ENCODE results near the gene SLC25A42.
"Not testable (repeated sequence)": the region's sequence is repeated elsewhere in the genome, so short reads cannot be mapped to it uniquely, and the experiment has no call there.

SLC25A42 gene

GRCh38 chr19:19139876-19140229 lies 76.1 kb downstream of the SLC25A42 start:
- no peak for DNase-seq

GRCh38 chr19:19140476-19140875 lies 76.7 kb downstream of the SLC25A42 start:
- no peak for DNase-seq

DNA sequence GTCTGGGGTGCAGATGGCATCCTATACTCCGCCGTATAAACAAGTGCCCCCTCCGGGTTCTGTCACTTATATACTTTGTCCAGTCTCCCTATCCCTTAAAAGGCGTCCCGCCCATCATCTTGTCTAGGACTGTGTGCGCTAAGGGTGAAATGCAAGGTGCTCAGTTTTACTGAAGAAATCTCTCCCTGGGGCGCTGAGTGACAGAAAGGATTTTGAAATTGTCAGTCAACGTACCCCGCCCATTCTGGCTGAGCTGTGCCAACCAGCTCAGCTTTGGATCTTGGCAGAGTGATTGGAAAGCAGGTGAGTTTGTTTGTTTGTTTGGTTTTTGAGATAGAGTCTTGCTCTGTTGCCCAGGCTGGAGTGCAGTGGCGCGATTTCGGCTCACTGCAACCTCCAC lies 78.6 kb downstream of the SLC25A42 start:
- no peak for DNase-seq

DNA sequence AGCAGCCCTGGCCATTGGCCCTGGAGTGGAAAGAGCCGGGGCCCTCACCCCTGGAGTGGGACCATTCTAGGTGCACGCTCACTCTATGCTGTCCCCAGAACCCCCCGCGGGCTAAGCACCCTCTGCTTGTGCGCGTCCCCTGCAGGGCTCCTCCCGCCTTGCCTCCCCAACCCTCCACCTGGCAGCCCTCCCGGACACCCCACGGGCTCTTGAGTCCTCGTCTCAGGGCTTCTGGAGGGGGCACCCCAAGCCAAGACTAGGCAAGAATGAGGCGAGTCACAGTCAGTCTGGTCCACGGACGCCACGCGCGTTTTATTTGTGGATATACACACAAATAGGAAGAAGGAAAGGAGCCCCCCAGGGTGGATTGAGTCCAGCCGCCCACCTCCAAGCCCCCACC lies 81.5 kb downstream of the SLC25A42 start:
- no peak for DNase-seq

DNA sequence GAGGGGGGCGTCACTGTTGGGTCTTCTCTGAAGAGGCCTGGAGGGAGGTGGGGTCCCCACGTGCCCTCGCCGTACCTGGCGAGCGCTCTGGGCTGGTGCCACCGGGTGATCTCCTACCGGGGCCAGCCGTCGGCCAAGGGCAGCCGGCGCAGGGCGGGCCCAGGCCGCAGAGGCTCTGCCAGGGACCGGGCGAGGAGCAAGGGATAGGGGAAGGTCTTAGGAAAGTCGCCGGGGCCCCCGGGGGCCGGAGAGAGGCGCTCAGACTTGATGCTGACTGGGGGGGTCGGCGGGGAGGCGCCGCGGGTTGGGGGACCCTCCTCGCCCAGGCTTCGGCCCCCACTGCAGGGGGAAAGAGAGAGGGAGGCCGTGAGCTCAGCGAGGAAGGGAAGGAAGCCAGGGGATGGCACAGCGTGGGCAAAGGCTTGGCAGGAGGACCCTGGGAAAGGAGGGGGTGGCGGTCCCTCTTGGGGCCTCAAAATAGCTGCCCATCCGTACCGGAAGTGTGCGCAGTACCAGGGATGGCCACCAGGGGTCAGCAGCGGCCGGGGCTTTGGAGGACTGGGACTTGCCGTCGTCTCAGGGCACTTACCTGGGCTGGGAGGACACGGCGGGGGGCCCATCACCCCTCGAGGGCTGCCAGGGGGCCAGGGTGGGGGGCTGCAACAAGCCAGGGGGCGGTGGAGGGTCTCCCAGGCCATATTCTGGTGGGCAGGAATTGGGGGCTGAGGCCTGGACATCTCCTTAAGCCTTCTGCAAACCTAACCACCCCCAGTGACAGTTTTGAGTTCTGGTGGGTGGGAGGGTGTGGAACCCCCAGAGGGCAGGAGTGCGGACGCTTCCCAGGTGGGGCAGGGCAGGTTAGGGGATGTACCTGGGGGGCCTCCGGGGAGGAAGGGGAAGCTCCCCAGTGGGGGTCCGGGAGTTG lies 82.2 kb downstream of the SLC25A42 start:
- peak; percentile 87 for DNase-seq

- no peak for DNase-seq
Observed at GRCh38 chr19:19146865-19147264, 83.1 kb downstream of the SLC25A42 start.

- DNase-seq: no peak
Observed at GRCh38 chr19:19147344-19147743, 83.5 kb downstream of the SLC25A42 start.

GRCh38 chr19:19148504-19148903 lies 84.7 kb downstream of the SLC25A42 start:
- not testable (repeated sequence) for DNase-seq

DNA sequence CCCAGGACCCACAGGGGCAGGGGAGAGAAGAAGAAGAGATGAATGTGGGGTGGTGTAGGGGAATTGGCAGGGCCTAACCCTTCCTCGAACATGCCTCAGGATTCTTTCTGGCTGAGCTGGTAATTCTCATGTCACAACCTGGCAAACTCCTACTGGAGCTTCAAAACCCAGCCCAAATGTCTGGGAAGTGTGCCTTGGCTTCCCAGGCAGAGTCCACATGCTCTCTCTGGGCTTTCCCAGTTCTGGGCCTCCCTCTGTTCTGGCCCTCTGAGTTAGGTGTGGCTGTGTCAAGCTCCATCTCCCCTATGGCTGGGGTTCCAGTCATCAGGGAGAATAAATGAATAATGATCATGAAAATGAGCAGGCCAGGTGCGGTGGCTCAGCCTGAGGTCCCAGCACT lies 85.6 kb downstream of the SLC25A42 start:
- DNase-seq: no peak

GRCh38 chr19:19151418-19151817 lies 87.6 kb downstream of the SLC25A42 start:
- DNase-seq: no peak

DNA sequence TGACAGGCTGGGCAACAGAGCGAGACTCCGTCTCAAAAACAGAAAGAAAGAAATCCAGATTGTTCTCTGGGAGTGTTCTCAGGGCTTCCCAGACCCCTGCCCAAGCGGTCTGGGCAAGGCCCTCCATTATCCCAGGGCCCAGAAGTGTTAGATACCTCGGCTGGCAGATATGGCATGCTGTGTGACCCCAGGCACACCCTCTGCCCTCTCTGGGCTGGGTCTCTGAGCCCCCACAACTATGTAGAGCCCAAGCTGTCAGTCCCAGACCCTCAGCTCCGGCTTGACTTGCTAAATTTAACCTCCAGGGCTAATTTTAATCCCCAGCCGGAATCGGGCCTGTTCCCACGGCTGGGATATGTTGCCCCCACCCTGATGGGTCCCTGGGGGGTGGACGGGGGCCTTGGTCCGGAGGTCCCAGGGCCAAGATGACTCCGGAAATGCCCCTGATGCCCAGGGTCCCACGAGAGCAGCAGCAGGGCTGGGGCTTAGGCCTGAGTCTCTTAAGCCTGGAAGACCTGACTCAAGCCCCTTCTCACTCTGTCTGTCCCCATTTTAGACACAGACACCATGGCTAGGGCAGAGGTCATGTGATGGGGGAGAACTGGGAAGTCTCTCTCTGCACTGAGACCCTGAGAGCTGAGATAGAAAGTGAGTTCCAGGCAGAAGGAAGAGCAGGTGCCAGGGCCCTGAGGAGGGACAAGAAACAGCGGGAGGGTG lies 89.0 kb downstream of the SLC25A42 start:
- DNase-seq: no peak

DNA sequence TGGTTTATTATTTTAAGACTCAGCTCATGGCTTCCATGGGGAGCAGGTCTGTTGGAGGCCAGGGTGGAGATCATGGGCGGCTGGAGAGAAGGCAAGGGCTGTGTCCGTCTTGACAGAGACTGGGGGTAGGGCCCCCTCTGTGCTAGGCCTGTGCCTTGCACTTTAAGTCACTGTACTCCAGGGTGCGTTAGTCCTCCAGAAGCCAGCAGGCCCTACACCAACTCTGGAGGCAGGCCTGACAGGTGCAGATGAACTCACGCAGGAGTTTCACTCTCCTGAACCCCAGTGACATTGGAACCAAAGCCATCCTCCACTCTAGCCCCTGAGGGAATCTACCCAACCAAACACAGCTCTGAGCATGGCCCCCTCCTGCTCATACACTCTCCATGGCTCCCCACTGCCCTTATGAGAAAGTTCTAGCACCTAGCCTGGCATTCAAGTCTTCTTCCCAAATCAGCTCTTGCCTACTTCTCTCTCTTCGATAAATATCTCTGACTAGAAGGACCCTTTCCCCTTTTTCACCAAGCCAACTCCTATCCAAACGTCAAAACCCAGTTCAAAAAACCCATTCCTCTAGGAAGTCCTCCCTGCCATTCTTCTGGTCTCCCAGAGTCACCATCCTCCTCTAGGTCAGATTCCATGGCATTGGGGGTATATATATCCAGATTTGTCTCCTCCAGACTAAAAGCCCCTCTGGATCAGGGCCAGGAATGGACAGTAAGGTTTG lies 91.1 kb downstream of the SLC25A42 start:
- no peak for DNase-seq

DNA sequence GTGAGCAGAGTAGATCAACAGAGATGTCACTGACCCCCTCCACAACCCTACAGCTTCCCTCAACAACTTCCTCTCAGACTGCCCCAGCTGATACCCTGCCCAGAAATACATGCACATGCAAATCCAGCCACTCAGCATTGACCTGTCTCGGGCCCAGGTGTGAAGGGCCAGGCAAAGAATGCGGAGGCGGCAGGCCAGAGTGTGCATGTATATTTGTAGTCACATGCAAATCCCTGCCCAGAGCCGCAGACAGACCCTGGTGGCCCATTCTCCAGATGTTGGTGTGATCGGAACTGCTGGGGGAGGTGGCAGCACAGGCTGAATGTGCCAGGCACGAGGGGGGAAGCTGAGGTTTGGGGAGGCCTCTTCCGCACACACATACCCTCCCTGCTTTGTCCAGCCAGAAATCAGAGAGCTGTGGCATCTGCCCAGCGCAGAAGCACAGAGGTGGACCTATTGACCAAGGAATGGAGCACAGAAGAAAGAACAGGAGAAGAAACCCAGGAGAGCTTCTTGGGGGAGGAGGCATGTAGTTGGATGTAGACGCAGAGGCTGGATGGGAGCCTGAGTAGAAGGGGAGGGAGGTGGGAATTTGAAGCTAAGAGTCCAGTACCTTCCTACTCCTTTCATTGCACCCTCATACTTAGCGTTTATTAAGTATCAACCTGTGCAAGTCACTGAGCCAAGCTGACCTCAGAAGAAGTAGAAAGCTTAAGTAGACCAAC lies 91.9 kb downstream of the SLC25A42 start:
- no peak for DNase-seq

- no peak for DNase-seq
Observed at GRCh38 chr19:19157808-19158207, 94.0 kb downstream of the SLC25A42 start.

DNA sequence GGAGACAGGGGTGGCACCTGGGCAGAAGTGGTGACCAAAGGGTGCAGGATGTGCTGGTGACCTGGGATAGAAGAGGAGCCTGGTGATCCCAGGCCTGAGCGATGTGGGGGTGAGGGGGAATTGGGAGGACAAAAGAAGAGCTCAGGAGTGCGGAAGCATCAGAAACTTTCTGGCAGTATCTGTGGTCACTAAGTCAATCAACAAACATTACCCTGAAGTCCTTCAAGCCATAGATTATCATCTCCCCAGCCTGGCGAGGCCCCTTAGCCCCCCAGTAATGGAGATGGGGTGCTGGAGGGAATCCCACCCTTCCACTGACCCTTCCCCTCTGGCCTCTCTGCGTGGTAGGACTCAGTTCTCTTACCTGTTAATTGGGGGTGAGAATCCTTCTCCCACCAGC lies 95.7 kb downstream of the SLC25A42 start:
- DNase-seq: no peak

GRCh38 chr19:19160461-19161035 lies 96.8 kb downstream of the SLC25A42 start:
- DNase-seq: peak; percentile 48

GRCh38 chr19:19162495-19162894 lies 98.7 kb downstream of the SLC25A42 start:
- DNase-seq: no peak
